ENCODE measurements around the gene PLRG1.

DNA sequence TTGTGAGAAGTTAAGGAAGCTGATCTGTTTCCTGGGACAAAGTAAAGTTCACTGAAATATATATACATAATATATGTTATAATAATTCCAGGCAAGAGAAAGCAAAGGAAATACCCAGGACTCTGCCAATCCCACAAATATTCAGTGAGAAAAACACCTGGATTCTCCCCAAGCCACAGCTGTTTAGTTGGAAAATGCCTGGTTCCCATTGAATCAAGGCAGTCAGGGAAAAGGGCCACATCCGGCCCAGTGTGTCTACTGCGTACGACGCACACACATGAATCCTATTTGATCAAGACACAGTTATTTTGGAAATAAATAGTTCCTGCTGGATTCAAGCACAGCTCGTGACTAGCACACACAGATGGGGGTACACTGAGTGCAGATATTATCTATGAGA lies 52.3 kb downstream of the PLRG1 start:
- TF ChIP-seq POLR2AphosphoS5 (IDR thresholded peaks at IDR 0.05; ENCODE audit: low read depth, low read length) = no peak
- TF ChIP-seq, protein P1, sequence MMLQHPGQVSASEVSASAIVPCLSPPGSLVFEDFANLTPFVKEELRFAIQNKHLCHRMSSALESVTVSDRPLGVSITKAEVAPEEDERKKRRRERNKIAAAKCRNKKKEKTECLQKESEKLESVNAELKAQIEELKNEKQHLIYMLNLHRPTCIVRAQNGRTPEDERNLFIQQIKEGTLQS (IDR thresholded peaks at IDR 0.05; ENCODE audit: insufficient read depth, low read depth, low read length) = no peak
- TF ChIP-seq SP2 (IDR thresholded peaks at IDR 0.05; ENCODE audit: low read length) = no peak
- TF ChIP-seq EZH2 (IDR thresholded peaks at IDR 0.05; ENCODE audit: low read depth, low read length, severe bottlenecking) = no peak
- no peak for TF ChIP-seq POLR2A (IDR thresholded peaks at IDR 0.05; ENCODE audit: control extremely low read depth in 1 of 2, low read depth in 2 of 2, low read length in 2 of 2)
- no peak for TF ChIP-seq HDAC6 (IDR thresholded peaks at IDR 0.05; ENCODE audit: low read depth, low read length)
- no peak for TF ChIP-seq BACH1 (IDR thresholded peaks at IDR 0.05; ENCODE audit: low read length)
- TF ChIP-seq, protein P2, sequence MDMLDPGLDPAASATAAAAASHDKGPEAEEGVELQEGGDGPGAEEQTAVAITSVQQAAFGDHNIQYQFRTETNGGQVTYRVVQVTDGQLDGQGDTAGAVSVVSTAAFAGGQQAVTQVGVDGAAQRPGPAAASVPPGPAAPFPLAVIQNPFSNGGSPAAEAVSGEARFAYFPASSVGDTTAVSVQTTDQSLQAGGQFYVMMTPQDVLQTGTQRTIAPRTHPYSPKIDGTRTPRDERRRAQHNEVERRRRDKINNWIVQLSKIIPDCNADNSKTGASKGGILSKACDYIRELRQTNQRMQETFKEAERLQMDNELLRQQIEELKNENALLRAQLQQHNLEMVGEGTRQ (IDR thresholded peaks at IDR 0.05; ENCODE audit: low read length) = no peak

Data from H1 (cell line).